C4-2B (cell line): ENCODE results near the gene EFNB2.

Source experiments
- CTCF ChIP-seq: fragments of 450-650 bp; conservative IDR thresholded peaks from 2 replicates; pipeline ENCODE4 v1.5.1; 2017; ENCODE audit warnings: mild to moderate bottlenecking
- ZFX ChIP-seq: fragments of 450-650 bp; IDR thresholded peaks from 2 replicates; pipeline ENCODE4 v1.6.1; 2017

GRCh38 chr13:106478116-106478515 lies 57.3 kb downstream of the EFNB2 start:
- TF ChIP-seq CTCF = no peak
- TF ChIP-seq ZFX = no peak
